WTC11 (cell line): ENCODE results near the gene REN. TPM values are rescaled to one million over a fixed set of nuclear protein-coding genes. Genes with fewer than 3 reads are reported as not detected.
A peak's percentile ranks its signal among the peaks of the same experiment; 100 is the strongest.

Experiments used
- ATAC-seq: fragments of 200-7000 bp; cut with Tn5 transposase; 2 replicates; pipeline ENCODE4 v1.10.0; 2021; ENCODE audit warnings: mild to moderate bottlenecking, moderate library complexity
- CTCF ChIA-PET: fragments of 300-600 bp; sonication (Branson Sonifier 250); formaldehyde crosslinking; loops from one replicate; lab custom pipeline; 2021; ENCODE audit warnings: antibody characterized with exemption; lab: Charles Lee
- POLR2A ChIA-PET: fragments of 350-600 bp; sonication (Branson Sonifier 250); formaldehyde crosslinking; loops from one replicate; lab custom pipeline; 2021; ENCODE audit warnings: antibody characterized with exemption; lab: Charles Lee
- DNase-seq: peaks from one replicate; pipeline ENCODE4 v3.0.0; 2021; ENCODE audit warnings: low spot score
- H3K27ac Mint-ChIP-seq: 2 replicates; pipeline ENCODE4 v1.8.0; 2021; ENCODE audit warnings: mixed read lengths
- H3K27me3 Mint-ChIP-seq: 2 replicates; pipeline ENCODE4 v1.8.0; 2021; ENCODE audit warnings: low read depth, mild to moderate bottlenecking, moderate library complexity, mixed read lengths
- H3K36me3 Mint-ChIP-seq: 2 replicates; pipeline ENCODE4 v1.8.0; 2021; ENCODE audit warnings: mixed read lengths
- H3K4me1 Mint-ChIP-seq: 2 replicates; pipeline ENCODE4 v1.8.0; 2022; ENCODE audit warnings: mixed read lengths
- H3K4me3 Mint-ChIP-seq: 2 replicates; pipeline ENCODE4 v1.8.0; 2021; ENCODE audit warnings: mild to moderate bottlenecking, moderate library complexity, mixed read lengths
- H3K9me3 Mint-ChIP-seq: 2 replicates; pipeline ENCODE4 v1.8.0; 2021; ENCODE audit warnings: mixed read lengths
- ARID4B ChIP-seq: sonication (generic); formaldehyde crosslinking; IDR thresholded peaks from 2 replicates; pipeline ENCODE4 v1.8.0; 2023; ENCODE audit warnings: missing genetic modification reagents, mild to moderate bottlenecking, borderline replicate concordance
- ATF3 ChIP-seq: sonication (generic); formaldehyde crosslinking; conservative IDR thresholded peaks from 2 replicates; pipeline ENCODE4 v1.8.1; 2022; ENCODE audit warnings: mild to moderate bottlenecking, missing genetic modification reagents
- ATF6 ChIP-seq: sonication (generic); formaldehyde crosslinking; IDR thresholded peaks from 2 replicates; pipeline ENCODE4 v1.8.1; 2023; ENCODE audit warnings: mild to moderate bottlenecking, missing genetic modification reagents
- CTCF ChIP-seq: fragments of 200-600 bp; IDR thresholded peaks from 2 replicates; pipeline ENCODE4 v1.8.0; 2022; ENCODE audit warnings: antibody characterized with exemption
- EMX1 ChIP-seq: fragments of 250-450 bp; sonication (Bioruptor Pico); IDR thresholded peaks from 2 replicates; pipeline ENCODE4 v1.8.0; 2021; ENCODE audit warnings: mild to moderate bottlenecking
- ERG ChIP-seq: fragments of 250-450 bp; sonication (Bioruptor Pico); IDR thresholded peaks from 2 replicates; pipeline ENCODE4 v1.8.0; 2021; ENCODE audit warnings: mild to moderate bottlenecking
- GTF2I ChIP-seq: fragments of 250-450 bp; sonication (Bioruptor Pico); conservative IDR thresholded peaks from 2 replicates; pipeline ENCODE4 v1.4.0; 2021; ENCODE audit warnings: mild to moderate bottlenecking
- MYBL2 ChIP-seq: sonication (generic); formaldehyde crosslinking; IDR thresholded peaks from 2 replicates; pipeline ENCODE4 v1.8.1; 2023; ENCODE audit warnings: mild to moderate bottlenecking, moderate library complexity, missing genetic modification reagents
- NR1H2 ChIP-seq: sonication (generic); formaldehyde crosslinking; IDR thresholded peaks from 2 replicates; pipeline ENCODE4 v1.9.0; 2021; ENCODE audit warnings: mild to moderate bottlenecking, moderate library complexity, missing genetic modification reagents
- OVOL2 ChIP-seq: fragments of 250-450 bp; sonication (Bioruptor Pico); IDR thresholded peaks from 2 replicates; pipeline ENCODE4 v1.9.0; 2021; ENCODE audit warnings: mild to moderate bottlenecking, borderline replicate concordance
- PRDM15 ChIP-seq: sonication (generic); formaldehyde crosslinking; IDR thresholded peaks from 2 replicates; pipeline ENCODE4 v1.8.0; 2022; ENCODE audit warnings: missing genetic modification reagents
- RELA ChIP-seq: sonication (generic); formaldehyde crosslinking; IDR thresholded peaks from 2 replicates; pipeline ENCODE4 v1.8.1; 2022; ENCODE audit warnings: missing genetic modification reagents, mild to moderate bottlenecking, borderline replicate concordance
- TP53 ChIP-seq: sonication (generic); formaldehyde crosslinking; IDR thresholded peaks from 2 replicates; pipeline ENCODE4 v1.8.1; 2023; ENCODE audit warnings: mild to moderate bottlenecking, missing genetic modification reagents
- USF2 ChIP-seq: sonication (generic); formaldehyde crosslinking; IDR thresholded peaks from 2 replicates; pipeline ENCODE4 v1.8.1; 2023; ENCODE audit warnings: mild to moderate bottlenecking, missing genetic modification reagents, moderate library complexity
- ZNF232 ChIP-seq: sonication (generic); formaldehyde crosslinking; IDR thresholded peaks from 2 replicates; pipeline ENCODE4 v1.8.0; 2022; ENCODE audit warnings: mild to moderate bottlenecking, missing genetic modification reagents
- ZNF396 ChIP-seq: fragments of 250-450 bp; sonication (Bioruptor Pico); IDR thresholded peaks from 2 replicates; pipeline ENCODE4 v1.8.0; 2021; ENCODE audit warnings: mild to moderate bottlenecking, moderate library complexity, borderline replicate concordance
- ZNF416 ChIP-seq: fragments of 250-450 bp; sonication (Bioruptor Pico); IDR thresholded peaks from 2 replicates; pipeline ENCODE4 v1.9.0; 2021; ENCODE audit warnings: mild to moderate bottlenecking, inconsistent platforms
- ZNF512 ChIP-seq: sonication (generic); formaldehyde crosslinking; IDR thresholded peaks from 2 replicates; pipeline ENCODE4 v1.8.1; 2022; ENCODE audit warnings: missing genetic modification reagents, borderline replicate concordance
- total RNA-seq: library from RNA; stranded (reverse); gene quantifications from 3 replicates; pipeline ENCODE4 v1.2.3, GENCODE V29; 2021

Gene REN
- total RNA-seq, 1 experiment from 2014 or later, result not detected

- TF ChIP-seq CTCF (peak; percentile 47; the same call in 1 of the 2 replicates), ZNF512 (CRISPR knock-in tag) (no peak), ERG (CRISPR knock-in tag) (no peak), ZNF416 (CRISPR knock-in tag) (no peak), TP53 (CRISPR knock-in tag) (0 out of 2 replicates have a peak, but pooled peaks have one; percentile 78), OVOL2 (CRISPR knock-in tag) (no peak)
Observed at GRCh38 chr1:204213668-204214662, 47.8 kb upstream of the REN start, which contains the start of gene GOLT1A (continued).

GRCh38 chr1:204212715-204213114, 46.6 kb upstream of the REN start:
- ATAC-seq, result no peak
- Mint-ChIP-seq H3K27ac (no peak overlapping the region), H3K27me3 (no peaks in the 10 kb centered on the region), H3K4me1 (peaks cover 6% of the 10 kb centered on the region), H3K36me3 (no peaks in the 10 kb centered on the region), H3K9me3 (no peaks in the 10 kb centered on the region), H3K4me3 (no peak overlapping the region)
- ChIA-PET POLR2A (no interaction called here), CTCF (interaction anchor here (2.6 to 4.7 kb wide), 2 partner anchors 50 to 148 kb away, joined by 36 to 118 read pairs; partner anchors contain the start of gene PLEKHA6)
- no peak for DNase-seq
- TF ChIP-seq EMX1 (CRISPR knock-in tag) (no peak), ZNF232 (CRISPR knock-in tag) (no peak), RELA (CRISPR knock-in tag) (no peak), PRDM15 (CRISPR knock-in tag) (no peak), GTF2I (no peak), ATF6 (no peak), MYBL2 (no peak), ARID4B (CRISPR knock-in tag) (no peak), ATF3 (CRISPR knock-in tag) (no peak), USF2 (CRISPR knock-in tag) (no peak), NR1H2 (CRISPR knock-in tag) (no peak), ZNF396 (CRISPR knock-in tag) (no peak)
